ENCODE results near the gene PIRT. TPM values are rescaled to one million over a fixed set of nuclear protein-coding genes. Genes with fewer than 3 reads are reported as not detected.

PIRT gene
- total RNA-seq, 1 donor from 2014 or later = not detected

DNA sequence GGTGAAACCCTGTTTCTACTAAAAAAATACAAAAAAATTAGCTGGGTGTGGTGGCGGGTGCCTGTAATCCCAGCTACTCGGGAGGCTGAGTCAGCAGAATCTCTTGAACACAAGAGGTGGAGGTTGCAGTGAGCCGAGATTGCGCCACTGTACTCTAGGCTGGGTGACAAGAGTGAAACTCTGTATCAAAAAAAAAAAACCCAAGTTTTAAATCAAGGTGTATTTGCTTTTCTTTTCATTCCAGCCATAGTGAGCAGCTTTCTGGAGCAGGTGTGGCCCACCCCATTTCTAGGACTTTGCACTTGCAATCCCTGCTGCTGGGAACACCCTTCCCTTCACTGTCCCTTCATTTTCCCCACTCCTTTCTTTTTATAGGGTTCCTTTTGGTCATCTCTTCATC lies 62.8 kb downstream of the PIRT start:
- TF ChIP-seq, protein P1, sequence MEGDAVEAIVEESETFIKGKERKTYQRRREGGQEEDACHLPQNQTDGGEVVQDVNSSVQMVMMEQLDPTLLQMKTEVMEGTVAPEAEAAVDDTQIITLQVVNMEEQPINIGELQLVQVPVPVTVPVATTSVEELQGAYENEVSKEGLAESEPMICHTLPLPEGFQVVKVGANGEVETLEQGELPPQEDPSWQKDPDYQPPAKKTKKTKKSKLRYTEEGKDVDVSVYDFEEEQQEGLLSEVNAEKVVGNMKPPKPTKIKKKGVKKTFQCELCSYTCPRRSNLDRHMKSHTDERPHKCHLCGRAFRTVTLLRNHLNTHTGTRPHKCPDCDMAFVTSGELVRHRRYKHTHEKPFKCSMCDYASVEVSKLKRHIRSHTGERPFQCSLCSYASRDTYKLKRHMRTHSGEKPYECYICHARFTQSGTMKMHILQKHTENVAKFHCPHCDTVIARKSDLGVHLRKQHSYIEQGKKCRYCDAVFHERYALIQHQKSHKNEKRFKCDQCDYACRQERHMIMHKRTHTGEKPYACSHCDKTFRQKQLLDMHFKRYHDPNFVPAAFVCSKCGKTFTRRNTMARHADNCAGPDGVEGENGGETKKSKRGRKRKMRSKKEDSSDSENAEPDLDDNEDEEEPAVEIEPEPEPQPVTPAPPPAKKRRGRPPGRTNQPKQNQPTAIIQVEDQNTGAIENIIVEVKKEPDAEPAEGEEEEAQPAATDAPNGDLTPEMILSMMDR (IDR thresholded peaks at IDR 0.05; ENCODE audit: insufficient read depth, low read length, severe bottlenecking) = no peak
- Histone ChIP-seq H3K4me3 (ENCODE audit: low read depth, low read length) (no peak overlapping the region), H3K27me3 (ENCODE audit: control insufficient read depth, insufficient read depth, low read length) (no peaks in the 10 kb centered on the region), H3K36me3 (ENCODE audit: control insufficient read depth, insufficient read depth, low read length) (no peaks in the 10 kb centered on the region)
- DNase-seq (ENCODE audit: low read depth) = no peak
- no peak for FAIRE-seq

DNA sequence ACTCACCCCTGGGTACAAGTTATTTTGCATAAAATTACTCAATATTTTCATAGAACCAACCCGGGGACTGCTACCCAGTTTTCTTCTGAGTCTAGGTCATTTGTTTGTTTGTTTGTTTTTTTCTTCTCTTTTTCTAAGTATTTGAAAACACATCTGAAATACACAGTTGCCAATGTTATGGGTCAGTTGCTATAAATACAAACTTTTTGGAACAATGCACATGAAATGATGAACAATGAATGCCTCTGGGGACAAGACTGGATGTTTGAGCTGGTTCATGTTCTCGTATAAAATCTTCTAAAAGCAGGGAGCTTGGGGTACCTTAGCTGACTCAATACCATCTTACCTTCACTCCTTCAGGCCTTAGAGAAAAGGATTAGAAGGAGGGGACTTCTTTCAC lies 64.5 kb downstream of the PIRT start:
- Histone ChIP-seq H3K36me3 (ENCODE audit: control insufficient read depth, insufficient read depth, low read length) (no peaks in the 10 kb centered on the region), H3K4me3 (ENCODE audit: low read depth, low read length) (no peak overlapping the region), H3K27me3 (ENCODE audit: control insufficient read depth, insufficient read depth, low read length) (no peaks in the 10 kb centered on the region)
- TF ChIP-seq, protein P1 (IDR thresholded peaks at IDR 0.05; ENCODE audit: insufficient read depth, low read length, severe bottlenecking) = no peak
- FAIRE-seq (no peak), DNase-seq (ENCODE audit: low read depth) (no peak)

Other genes with a start within 250 kb of the PIRT start
- 1.1 and 1.4 TPM in 2 replicates for gene MYH3, start 180.8 kb downstream of the PIRT start, total RNA-seq
- 24.2 and 26.8 TPM in 2 replicates for gene SCO1, start 140.6 kb downstream of the PIRT start, total RNA-seq
- 14.1 and 20.5 TPM in 2 replicates for gene ADPRM, start 140.5 kb downstream of the PIRT start, total RNA-seq
- gene TMEM220, start 108.1 kb downstream of the PIRT start, total RNA-seq = 0.79 and 0.90 TPM in 2 replicates
- not detected in 2 replicates for gene TMEM238L, start 34.0 kb downstream of the PIRT start, total RNA-seq

Measured in bronchial epithelial cell (primary cell).